ENCODE measurements around the gene CNOT6L. TPM values are rescaled to one million over a fixed set of nuclear protein-coding genes. Genes with fewer than 3 reads are reported as not detected.
"Not testable (repeated sequence)": the region's sequence is repeated elsewhere in the genome, so short reads cannot be mapped to it uniquely, and the experiment has no call there.

Gene CNOT6L
- total RNA-seq, 1 experiment from 2014 or later = 14.5 TPM

- H3K14ac ChIP-seq (ENCODE audit: insufficient read depth, low read length) = no peak overlapping the region
- Mint-ChIP-seq H3K27me3 (ENCODE audit: low read depth) (no peaks in the 10 kb centered on the region; the same call in 1 of the 2 replicates), H3K36me3 (ENCODE audit: insufficient read depth in 1 of 3, low read depth in 3 of 3) (peaks cover 6 to 20% (median 13%) of the 10 kb centered on the region in 3 experiments; a peak in 6 of 7 replicates), H3K9me3 (peaks cover 0 to 2% of the 10 kb centered on the region in 2 experiments; a peak in 1 of 5 replicates), H3K4me3 (no peak overlapping the region), H3K27ac (no peak overlapping the region; a peak in 1 of 7 replicates), H3K4me1 (peaks cover 11 to 21% of the 10 kb centered on the region in 2 experiments)
- DNase-seq = no peak
- H3K4me2 ChIP-seq (ENCODE audit: insufficient read depth, insufficient read length, low read length) = no peak overlapping the region
- H3K23me2 ChIP-seq (ENCODE audit: insufficient read length, low read depth, low read length, poor library complexity, severe bottlenecking) = peaks cover 7% of the 10 kb centered on the region
- H3K4ac ChIP-seq (ENCODE audit: low read depth, low read length) = no peak overlapping the region
- H4K91ac ChIP-seq (ENCODE audit: insufficient read length, low read depth, low read length) = no peak overlapping the region
- no peak overlapping the region for H3K27ac ChIP-seq (ENCODE audit: insufficient read length, low read depth, low read length)
- H2AFZ ChIP-seq (ENCODE audit: low read length) = no peak overlapping the region
- H2AK5ac ChIP-seq (ENCODE audit: insufficient read length, low read length) = no peak overlapping the region
- H3K56ac ChIP-seq (ENCODE audit: insufficient read length, low read depth, low read length) = no peak overlapping the region
- H2BK120ac ChIP-seq (ENCODE audit: low read depth, low read length, poor library complexity, severe bottlenecking) = no peak overlapping the region
- H4K20me1 ChIP-seq (ENCODE audit: control insufficient read depth, insufficient read depth, insufficient read length) = no peaks in the 10 kb centered on the region
- H2BK5ac ChIP-seq (ENCODE audit: insufficient read length, low read length) = no peak overlapping the region
- H3K18ac ChIP-seq (ENCODE audit: insufficient read length, low read depth, low read length) = no peak overlapping the region
- no peaks in the 10 kb centered on the region for H3K9me3 ChIP-seq (ENCODE audit: control insufficient read depth, low read depth, low read length)
- no peak overlapping the region for H2BK15ac ChIP-seq (ENCODE audit: low read depth, low read length)
- no peak overlapping the region for H2BK12ac ChIP-seq (ENCODE audit: insufficient read length, low read depth, low read length)
- H4K5ac ChIP-seq (ENCODE audit: insufficient read length, low read depth, low read length) = no peak overlapping the region
- no peak overlapping the region for H3K9ac ChIP-seq (ENCODE audit: extremely low read depth, insufficient read length, low read length)
- H3K4me1 ChIP-seq (ENCODE audit: insufficient read depth, low read length) = peaks cover 2% of the 10 kb centered on the region; the same call in 1 of the 2 replicates
- TF ChIP-seq, protein P1, sequence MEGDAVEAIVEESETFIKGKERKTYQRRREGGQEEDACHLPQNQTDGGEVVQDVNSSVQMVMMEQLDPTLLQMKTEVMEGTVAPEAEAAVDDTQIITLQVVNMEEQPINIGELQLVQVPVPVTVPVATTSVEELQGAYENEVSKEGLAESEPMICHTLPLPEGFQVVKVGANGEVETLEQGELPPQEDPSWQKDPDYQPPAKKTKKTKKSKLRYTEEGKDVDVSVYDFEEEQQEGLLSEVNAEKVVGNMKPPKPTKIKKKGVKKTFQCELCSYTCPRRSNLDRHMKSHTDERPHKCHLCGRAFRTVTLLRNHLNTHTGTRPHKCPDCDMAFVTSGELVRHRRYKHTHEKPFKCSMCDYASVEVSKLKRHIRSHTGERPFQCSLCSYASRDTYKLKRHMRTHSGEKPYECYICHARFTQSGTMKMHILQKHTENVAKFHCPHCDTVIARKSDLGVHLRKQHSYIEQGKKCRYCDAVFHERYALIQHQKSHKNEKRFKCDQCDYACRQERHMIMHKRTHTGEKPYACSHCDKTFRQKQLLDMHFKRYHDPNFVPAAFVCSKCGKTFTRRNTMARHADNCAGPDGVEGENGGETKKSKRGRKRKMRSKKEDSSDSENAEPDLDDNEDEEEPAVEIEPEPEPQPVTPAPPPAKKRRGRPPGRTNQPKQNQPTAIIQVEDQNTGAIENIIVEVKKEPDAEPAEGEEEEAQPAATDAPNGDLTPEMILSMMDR (conservative IDR thresholded peaks at IDR 0.05) = no peak
- H3T11ph ChIP-seq (ENCODE audit: low read length) = no peak overlapping the region
- H3K27me3 ChIP-seq (ENCODE audit: insufficient read depth, low read length) = no peaks in the 10 kb centered on the region
- peaks cover 7% of the 10 kb centered on the region for H3K79me1 ChIP-seq (ENCODE audit: insufficient read depth, low read depth, low read length, poor library complexity, severe bottlenecking)
- H4K8ac ChIP-seq (replicated peaks; ENCODE audit: insufficient read length, low read depth, low read length) = no peak overlapping the region
- H3K23ac ChIP-seq (ENCODE audit: insufficient read length, low read depth, low read length) = no peak overlapping the region
- H3K79me2 ChIP-seq (ENCODE audit: insufficient read depth, low read length) = no peaks in the 10 kb centered on the region; the same call in 1 of the 2 replicates
- H2BK20ac ChIP-seq (ENCODE audit: low read depth, low read length, poor library complexity, severe bottlenecking) = no peak overlapping the region
- no CpG with 5 or more reads among the region's 3 CpGs for WGBS (ENCODE audit: extremely low coverage, insufficient read length, low lambda C conversion rate)
Observed at GRCh38 chr4:77865259-77865658, 46.1 kb upstream of the CNOT6L start.

DNA sequence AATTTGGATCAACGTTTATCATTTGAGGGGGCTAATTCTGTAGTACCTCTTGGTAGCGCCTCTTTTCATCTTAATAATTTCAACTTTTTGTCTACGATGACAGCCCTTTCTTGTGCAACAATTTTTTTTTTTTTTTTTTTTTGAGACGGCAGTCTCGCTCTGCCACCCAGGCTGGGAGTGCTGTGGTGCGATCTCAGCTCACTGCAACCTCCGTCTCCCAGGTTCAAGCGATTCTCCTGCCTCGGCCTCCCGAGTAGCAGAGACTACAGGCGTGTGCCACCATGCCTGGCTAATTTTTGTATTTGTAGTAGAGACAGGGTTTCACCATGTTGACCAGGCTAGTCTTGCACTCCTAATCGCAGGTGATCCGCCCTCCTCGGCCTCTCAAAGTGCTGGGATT is 44.2 kb upstream of the CNOT6L start:
- Histone ChIP-seq H3K4me2 (ENCODE audit: insufficient read depth, insufficient read length, low read length) (peak overlapping the region; percentile 72), H3K27ac (ENCODE audit: insufficient read length, low read depth, low read length) (peak overlapping the region; percentile 96), H3K9ac (ENCODE audit: extremely low read depth, insufficient read length, low read length) (peak overlapping the region; percentile 94)
- not testable (repeated sequence) for H3K4me1 ChIP-seq (ENCODE audit: insufficient read depth, low read length); H4K8ac ChIP-seq (replicated peaks; ENCODE audit: insufficient read length, low read depth, low read length); H4K20me1 ChIP-seq (ENCODE audit: control insufficient read depth, insufficient read depth, insufficient read length); H2BK12ac ChIP-seq (ENCODE audit: insufficient read length, low read depth, low read length); H2AFZ ChIP-seq (ENCODE audit: low read length); H2BK5ac ChIP-seq (ENCODE audit: insufficient read length, low read length); H3K9me3 ChIP-seq (ENCODE audit: control insufficient read depth, low read depth, low read length); H2BK15ac ChIP-seq (ENCODE audit: low read depth, low read length); H3K27me3 ChIP-seq (ENCODE audit: insufficient read depth, low read length); H3T11ph ChIP-seq (ENCODE audit: low read length); DNase-seq; H3K4ac ChIP-seq (ENCODE audit: low read depth, low read length); H3K14ac ChIP-seq (ENCODE audit: insufficient read depth, low read length); H3K18ac ChIP-seq (ENCODE audit: insufficient read length, low read depth, low read length); H3K79me1 ChIP-seq (ENCODE audit: insufficient read depth, low read depth, low read length, poor library complexity, severe bottlenecking); H4K91ac ChIP-seq (ENCODE audit: insufficient read length, low read depth, low read length); H2BK120ac ChIP-seq (ENCODE audit: low read depth, low read length, poor library complexity, severe bottlenecking); H3K9me3 Mint-ChIP-seq; H2BK20ac ChIP-seq (ENCODE audit: low read depth, low read length, poor library complexity, severe bottlenecking); H3K23me2 ChIP-seq (ENCODE audit: insufficient read length, low read depth, low read length, poor library complexity, severe bottlenecking); H2AK5ac ChIP-seq (ENCODE audit: insufficient read length, low read length); H3K23ac ChIP-seq (ENCODE audit: insufficient read length, low read depth, low read length); H3K56ac ChIP-seq (ENCODE audit: insufficient read length, low read depth, low read length); H3K79me2 ChIP-seq (ENCODE audit: insufficient read depth, low read length); H4K5ac ChIP-seq (ENCODE audit: insufficient read length, low read depth, low read length); H3K27me3 Mint-ChIP-seq (ENCODE audit: low read depth)
- Mint-ChIP-seq H3K4me3 (peak overlapping the region; percentile 94 to 96), H3K36me3 (ENCODE audit: insufficient read depth in 1 of 3, low read depth in 3 of 3) (peaks cover 6 to 20% (median 13%) of the 10 kb centered on the region in 3 experiments; a peak in 6 of 7 replicates), H3K4me1 (peaks cover 11 to 21% of the 10 kb centered on the region in 2 experiments), H3K27ac (peak overlapping the region in 2 of 3 experiments; percentile 99 to 100; a peak in 5 of 7 replicates)
- no CpG with 5 or more reads among the region's 14 CpGs for WGBS (ENCODE audit: extremely low coverage, insufficient read length, low lambda C conversion rate)

All from H9 (cell line).